Measurements from ENCODE around the gene XYLT1.

The XYLT1 gene

GRCh38 chr16:17316005-17316404 lies 154.8 kb downstream of the XYLT1 start:
- DNase-seq (ENCODE audit: low spot score) = no peak
- in situ Hi-C loops (cut with MboI; ENCODE audit: low pct_unique_long_range_greater_than_20kb, low sequenced_read_pairs, unreplicated experiment) = no loop called here
- no peak for TF ChIP-seq CTCF (IDR thresholded peaks at IDR 0.05; ENCODE audit: extremely low read depth, insufficient read depth, missing control alignments)

- DNase-seq (ENCODE audit: low spot score) = no peak
- in situ Hi-C loops (cut with MboI; ENCODE audit: low pct_unique_long_range_greater_than_20kb, low sequenced_read_pairs, unreplicated experiment) = no loop called here
- no peak for TF ChIP-seq CTCF (IDR thresholded peaks at IDR 0.05; ENCODE audit: extremely low read depth, insufficient read depth, missing control alignments)
These were observed 156.8 kb downstream of the XYLT1 start for GRCh38 chr16:17313793-17314547.

- TF ChIP-seq CTCF (IDR thresholded peaks at IDR 0.05; ENCODE audit: extremely low read depth, insufficient read depth, missing control alignments) = no peak
- in situ Hi-C loops (cut with MboI; ENCODE audit: low pct_unique_long_range_greater_than_20kb, low sequenced_read_pairs, unreplicated experiment) = no loop called here
- no peak for DNase-seq (ENCODE audit: low spot score)
These were observed 157.6 kb downstream of the XYLT1 start for GRCh38 chr16:17313085-17313611.

- no peak for DNase-seq (ENCODE audit: low spot score)
- in situ Hi-C loops (cut with MboI; ENCODE audit: low pct_unique_long_range_greater_than_20kb, low sequenced_read_pairs, unreplicated experiment) = no loop called here
- no peak for TF ChIP-seq CTCF (IDR thresholded peaks at IDR 0.05; ENCODE audit: extremely low read depth, insufficient read depth, missing control alignments)
These were observed 158.6 kb downstream of the XYLT1 start for GRCh38 chr16:17312094-17312710.

GRCh38 chr16:17311333-17312093 lies 159.2 kb downstream of the XYLT1 start:
- TF ChIP-seq CTCF (IDR thresholded peaks at IDR 0.05; ENCODE audit: extremely low read depth, insufficient read depth, missing control alignments) = no peak
- DNase-seq (ENCODE audit: low spot score) = no peak
- in situ Hi-C loops (cut with MboI; ENCODE audit: low pct_unique_long_range_greater_than_20kb, low sequenced_read_pairs, unreplicated experiment) = no loop called here

DNA sequence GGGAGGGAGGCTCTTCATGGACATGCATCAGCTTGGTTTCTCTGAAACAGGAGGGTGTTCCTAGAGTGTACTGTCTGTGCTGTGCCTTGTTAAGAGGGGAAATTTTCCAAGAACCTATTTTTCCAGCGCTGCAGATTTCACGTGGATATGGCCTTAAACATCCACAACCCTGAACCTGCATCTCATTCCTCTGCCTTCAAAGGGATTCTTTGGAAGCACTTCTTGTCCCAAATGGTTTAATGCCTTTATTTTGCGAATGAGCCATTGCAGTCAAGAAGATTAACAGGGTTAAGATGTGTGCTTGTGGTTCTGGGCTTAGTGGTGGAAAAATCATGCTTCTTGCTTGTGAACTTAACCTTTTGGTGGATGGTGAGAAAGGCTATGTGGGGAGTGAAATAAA lies 161.2 kb downstream of the XYLT1 start:
- TF ChIP-seq CTCF (IDR thresholded peaks at IDR 0.05; ENCODE audit: extremely low read depth, insufficient read depth, missing control alignments) = no peak
- no peak for DNase-seq (ENCODE audit: low spot score)
- in situ Hi-C loops (cut with MboI; ENCODE audit: low pct_unique_long_range_greater_than_20kb, low sequenced_read_pairs, unreplicated experiment) = no loop called here

Measured in GM13977 (cell line).